Neural cell (in vitro differentiated cells): ENCODE measurements around the gene NCOA3. TPM values are rescaled to one million over a fixed set of nuclear protein-coding genes. Genes with fewer than 3 reads are reported as not detected.

ENCODE experiments used
- H2AFZ ChIP-seq: fragments of 200-600, 300-800 bp; sonication (generic), shearing (Covaris generic); 2 replicates; pipeline ENCODE4 v1.6.0; 2014; ENCODE audit warnings: low read depth, mild to moderate bottlenecking, antibody characterized with exemption, low read length, moderate library complexity
- H3F3A ChIP-seq: fragments of 200-600 bp; shearing (Covaris generic); 2 replicates; pipeline ENCODE4 v1.6.1; 2016; ENCODE audit warnings: mild to moderate bottlenecking, moderate library complexity, mixed read lengths, antibody characterized with exemption, low read length; ENCODE audit not compliant: insufficient read depth, poor library complexity, severe bottlenecking
- H3K27ac ChIP-seq: fragments of 200-600, 300-800 bp; sonication (generic), shearing (Covaris generic); 2 replicates; pipeline ENCODE4 v1.5.1; 2014; ENCODE audit warnings: mild to moderate bottlenecking, low read length, moderate library complexity
- H3K27me3 ChIP-seq: fragments of 300-800, 200-600 bp; sonication (generic), shearing (Covaris generic); 2 replicates; pipeline ENCODE4 v1.6.0; 2014; ENCODE audit warnings: mild to moderate bottlenecking, low read depth, low read length, moderate library complexity; ENCODE audit not compliant: insufficient read depth
- H3K36me3 ChIP-seq: fragments of 300-800, 200-600 bp; sonication (generic), shearing (Covaris generic); 2 replicates; pipeline ENCODE4 v1.5.1; 2014; ENCODE audit warnings: mild to moderate bottlenecking, antibody characterized with exemption, low read length, moderate library complexity; ENCODE audit not compliant: insufficient read depth
- H3K4me2 ChIP-seq: fragments of 300-800, 200-600 bp; sonication (generic), shearing (Covaris generic); 2 replicates; pipeline ENCODE4 v1.6.0; 2014; ENCODE audit warnings: mild to moderate bottlenecking, low read length
- H3K4me3 ChIP-seq: fragments of 300-800, 200-600 bp; sonication (generic), shearing (Covaris generic); 2 replicates; pipeline ENCODE4 v1.5.1; 2014; ENCODE audit warnings: mild to moderate bottlenecking, low read length, moderate library complexity
- H3K79me2 ChIP-seq: fragments of 200-600 bp; shearing (Covaris generic); replicated peaks from 2 replicates; pipeline ENCODE4 v1.6.0; 2014; ENCODE audit warnings: mild to moderate bottlenecking, low read length, moderate library complexity; ENCODE audit not compliant: insufficient read depth
- H3K9ac ChIP-seq: fragments of 300-800, 200-600 bp; sonication (generic), shearing (Covaris generic); 2 replicates; pipeline ENCODE4 v1.6.1; 2016; ENCODE audit warnings: mild to moderate bottlenecking, low read length, mixed read lengths
- H3K9me2 ChIP-seq: fragments of 200-600 bp; shearing (Covaris generic); 2 replicates; pipeline ENCODE4 v1.6.1; 2016; ENCODE audit warnings: mild to moderate bottlenecking, low read length, mixed read lengths; ENCODE audit not compliant: insufficient read depth
- H3K9me3 ChIP-seq: fragments of 200-600, 300-800 bp; sonication (generic), shearing (Covaris generic); 2 replicates; pipeline ENCODE4 v1.6.1; 2016; ENCODE audit warnings: mild to moderate bottlenecking, mixed run types, low read length, moderate library complexity, mixed read lengths
- H4K20me1 ChIP-seq: fragments of 200-600 bp; shearing (Covaris generic); 2 replicates; pipeline ENCODE4 v1.6.1; 2016; ENCODE audit warnings: mild to moderate bottlenecking, mixed run types; ENCODE audit not compliant: insufficient read depth
- CTCF ChIP-seq: fragments of 450-650 bp; IDR thresholded peaks from 2 replicates; pipeline ENCODE4 v1.5.1; 2014; ENCODE audit warnings: antibody characterized with exemption, mild to moderate bottlenecking, moderate library complexity; ENCODE audit not compliant: poor library complexity, severe bottlenecking
- EP300 ChIP-seq: fragments of 450-650 bp; conservative IDR thresholded peaks from 2 replicates; pipeline ENCODE4 v1.6.1; 2014; ENCODE audit warnings: antibody characterized with exemption, mild to moderate bottlenecking, moderate library complexity; ENCODE audit not compliant: poor library complexity, severe bottlenecking
- EZH2 ChIP-seq: fragments of 200-600, 300-800 bp; shearing (Covaris generic), sonication (generic); IDR thresholded peaks from 2 replicates; pipeline ENCODE4 v1.6.1; 2014; ENCODE audit warnings: antibody characterized with exemption, low read length, borderline replicate concordance, mild to moderate bottlenecking; ENCODE audit not compliant: insufficient read depth, poor library complexity, severe bottlenecking
- MXI1 ChIP-seq: fragments of 450-650 bp; conservative IDR thresholded peaks from 2 replicates; pipeline ENCODE4 v1.6.1; 2014; ENCODE audit warnings: antibody characterized with exemption, mild to moderate bottlenecking; ENCODE audit not compliant: poor library complexity, severe bottlenecking
- POLR2AphosphoS5 ChIP-seq: IDR thresholded peaks from 2 replicates; pipeline ENCODE4 v1.6.1; 2012
- RAD21 ChIP-seq: fragments of 450-650 bp; conservative IDR thresholded peaks from 2 replicates; pipeline ENCODE4 v1.6.1; 2014; ENCODE audit warnings: antibody characterized with exemption, mild to moderate bottlenecking, moderate library complexity
- REST ChIP-seq: IDR thresholded peaks from 2 replicates; pipeline ENCODE4 v1.6.1; 2012; ENCODE audit warnings: borderline replicate concordance
- SMC3 ChIP-seq: fragments of 450-650 bp; conservative IDR thresholded peaks from 2 replicates; pipeline ENCODE4 v1.6.1; 2014; ENCODE audit warnings: antibody characterized with exemption, mild to moderate bottlenecking, moderate library complexity; ENCODE audit not compliant: poor library complexity
- TAF1 ChIP-seq: IDR thresholded peaks from 2 replicates; pipeline ENCODE4 v1.6.1; 2012; ENCODE audit warnings: low read depth
- polyA plus RNA-seq: library from polyadenylated mRNA; depleted of rRNA; stranded (reverse); fragments of >200 nt; gene quantifications from 2 replicates; pipeline ENCODE4 v1.2.3, GENCODE V29; 2014

NCOA3 gene
- polyA plus RNA-seq, 1 donor from 2014 or later = 14.2 TPM

- Histone ChIP-seq H3K27me3 (no peaks in the 10 kb centered on the region), H3K4me3 (no peak overlapping the region), H4K20me1 (no peaks in the 10 kb centered on the region), H3K9ac (no peak overlapping the region), H3F3A (no peaks in the 10 kb centered on the region), H3K27ac (no peak overlapping the region), H3K9me3 (no peaks in the 10 kb centered on the region), H2AFZ (no peak overlapping the region), H3K4me2 (no peak overlapping the region), H3K79me2 (no peaks in the 10 kb centered on the region), H3K9me2 (no peaks in the 10 kb centered on the region), H3K36me3 (no peaks in the 10 kb centered on the region)
- TF ChIP-seq TAF1 = no peak
- no peak for TF ChIP-seq CTCF
- no peak for TF ChIP-seq EZH2
- no peak for TF ChIP-seq RAD21
- no peak for TF ChIP-seq SMC3
- TF ChIP-seq MXI1 = no peak
- no peak for TF ChIP-seq REST
- TF ChIP-seq POLR2AphosphoS5 = no peak
- TF ChIP-seq EP300 = no peak
Observed at GRCh38 chr20:47672886-47673670, 171.4 kb downstream of the NCOA3 start.

GRCh38 chr20:47673671-47673955 is 171.9 kb downstream of the NCOA3 start:
- H4K20me1 ChIP-seq = no peaks in the 10 kb centered on the region
- no peaks in the 10 kb centered on the region for H3K27me3 ChIP-seq
- no peak overlapping the region for H3K4me3 ChIP-seq
- no peaks in the 10 kb centered on the region for H3F3A ChIP-seq
- TF ChIP-seq EZH2 (no peak), TAF1 (no peak), POLR2AphosphoS5 (no peak), RAD21 (no peak), CTCF (no peak), MXI1 (no peak), REST (no peak), SMC3 (no peak), EP300 (no peak)
- H3K9me2 ChIP-seq = no peaks in the 10 kb centered on the region
- no peaks in the 10 kb centered on the region for H3K9me3 ChIP-seq
- H3K9ac ChIP-seq = no peak overlapping the region
- H2AFZ ChIP-seq = no peak overlapping the region
- H3K79me2 ChIP-seq = no peaks in the 10 kb centered on the region
- no peak overlapping the region for H3K27ac ChIP-seq
- H3K36me3 ChIP-seq = no peaks in the 10 kb centered on the region
- no peak overlapping the region for H3K4me2 ChIP-seq
